K562 (cell line): ENCODE data around the gene FNDC1. TPM values are rescaled to one million over a fixed set of nuclear protein-coding genes. Genes with fewer than 3 reads are reported as not detected.
A peak's percentile ranks its signal among the peaks of the same experiment; 100 is the strongest.

Source experiments
- ATAC-seq: fragments of 200-7000 bp; cut with Tn5 transposase; 3 replicates; pipeline ENCODE4 v1.9.1; 2020; ENCODE audit warnings: moderate library complexity
- BruUV-seq: library from RNA; stranded (reverse); fragments of 400-500 nt; replicated peaks from 2 replicates; lab custom pipeline; 2021; lab: Mats Ljungman, UMichigan
- CTCF ChIA-PET: fragments of 300-600 bp; formaldehyde crosslinking; extraction: SDS; loops from one replicate; lab custom pipeline; 2021; ENCODE audit warnings: low intra/inter-chr PET ratio; lab: Yijun Ruan, JAX
- POLR2A ChIA-PET: fragments of 300-600, 350-650 bp; sonication (Branson Sonifier 250); formaldehyde crosslinking; extraction: SDS; loops from one replicate; lab custom pipeline; 2021; ENCODE audit warnings: antibody characterized with exemption, inconsistent platforms; lab: Yijun Ruan, JAX
- DNase-seq, 4 experiments: peaks; one replicate each; pipeline versions ENCODE4 v3.0.0 to v3.0.0-alpha.2; 2011 to 2018; ENCODE audit warnings: low spot score in 3 of 4, mixed read lengths in 3 of 4; ENCODE audit errors: extremely low read depth in 1 of 4
- FAIRE-seq: peaks from 2 replicates; lab custom pipeline; 2011; peaks lifted over from hg19 to GRCh38; lab: Jason Lieb, UNC
- H2AFZ ChIP-seq: 2 replicates; pipeline ENCODE4 v1.6.0; 2011; ENCODE audit warnings: low read depth, low read length, control low read depth, inconsistent platforms
- H3K27ac ChIP-seq: fragments of 200-600 bp; 3 replicates; pipeline ENCODE4 v1.8.0; 2011; ENCODE audit warnings: low read depth, mild to moderate bottlenecking, control low read depth, inconsistent platforms, low read length, moderate library complexity, mixed read lengths; ENCODE audit errors: extremely low read depth
- H3K27me3 ChIP-seq, 2 experiments: fragments of 300-600 bp in 1 of 2; 2 replicates in 1 of 2; 3 replicates in 1 of 2; pipeline versions ENCODE4 v1.6.0 to v1.8.0; 2011; ENCODE audit warnings: inconsistent platforms in 2 of 2, low read length in 2 of 2, mild to moderate bottlenecking in 1 of 2, mixed read lengths in 1 of 2, moderate library complexity in 1 of 2; ENCODE audit not compliant: control insufficient read depth in 2 of 2, insufficient read depth in 2 of 2
- H3K36me3 ChIP-seq: fragments of 300-600 bp; 3 replicates; pipeline ENCODE4 v1.8.0; 2011; ENCODE audit warnings: mild to moderate bottlenecking, low read length, inconsistent platforms; ENCODE audit not compliant: control insufficient read depth, insufficient read depth
- H3K4me1 ChIP-seq, 2 experiments: fragments of 200-600 bp in 1 of 2; replicated peaks in 1 of 2; 2 replicates in 1 of 2; 3 replicates in 1 of 2; pipeline versions ENCODE4 v1.5.1 to v1.8.0; 2011; ENCODE audit warnings: inconsistent platforms in 2 of 2, low read length in 2 of 2, mild to moderate bottlenecking in 1 of 2, mixed read lengths in 1 of 2, moderate library complexity in 1 of 2; ENCODE audit not compliant: control insufficient read depth in 2 of 2, insufficient read depth in 2 of 2
- H3K4me2 ChIP-seq: 2 replicates; pipeline ENCODE4 v1.6.1; 2011; ENCODE audit warnings: low read length, control low read depth, inconsistent platforms, mixed read lengths; ENCODE audit not compliant: insufficient read depth
- H3K4me3 ChIP-seq: fragments of 200-600 bp; sonication (generic), shearing (Covaris generic); 2 replicates; pipeline ENCODE4 v1.5.1; 2016; ENCODE audit warnings: control low read depth, inconsistent platforms
- H3K79me2 ChIP-seq: fragments of 200-600 bp; 3 replicates; pipeline ENCODE4 v1.8.0; 2011; ENCODE audit warnings: low read length, inconsistent platforms; ENCODE audit not compliant: control insufficient read depth, insufficient read depth
- H3K9ac ChIP-seq, 2 experiments: 2 replicates each; pipeline versions ENCODE4 v1.6.0 to v1.6.1; 2011; ENCODE audit warnings: low read depth in 2 of 2, low read length in 2 of 2, control low read depth in 1 of 2, inconsistent platforms in 1 of 2, mild to moderate bottlenecking in 1 of 2, mixed read lengths in 1 of 2; ENCODE audit not compliant: insufficient read depth in 1 of 2
- H3K9me1 ChIP-seq: one replicate; pipeline ENCODE4 v1.6.0; 2011; ENCODE audit warnings: inconsistent platforms, mild to moderate bottlenecking, low read length, moderate library complexity; ENCODE audit not compliant: control insufficient read depth, insufficient read depth
- H3K9me3 ChIP-seq: replicated peaks from 2 replicates; pipeline ENCODE4 v1.5.1; 2011; ENCODE audit warnings: low read depth, low read length, inconsistent platforms; ENCODE audit not compliant: control insufficient read depth, insufficient read depth
- H4K20me1 ChIP-seq: replicated peaks from 2 replicates; pipeline ENCODE4 v1.6.1; 2011; ENCODE audit warnings: low read length, inconsistent platforms, mixed read lengths; ENCODE audit not compliant: control insufficient read depth, insufficient read depth
- E2F3 ChIP-seq: fragments of 250-450 bp; sonication (Bioruptor Pico); IDR thresholded peaks from 2 replicates; pipeline ENCODE4 v1.4.0; 2020; ENCODE audit warnings: mild to moderate bottlenecking
- PHF20 ChIP-seq: fragments of 450-650 bp; IDR thresholded peaks from 2 replicates; pipeline ENCODE4 v1.6.1; 2018; ENCODE audit not compliant: partially characterized antibody
- POU5F1 ChIP-seq: fragments of 150-350 bp; IDR thresholded peaks from 2 replicates; pipeline ENCODE4 v1.6.1; 2014; ENCODE audit warnings: borderline replicate concordance, low read length, low read depth, mild to moderate bottlenecking; ENCODE audit not compliant: partially characterized antibody
- RAD21 ChIP-seq, 2 experiments: fragments of 250-450 bp in 1 of 2; fragments of 450-650 bp in 1 of 2; sonication (Bioruptor Pico) in 1 of 2; formaldehyde crosslinking in 1 of 2; IDR thresholded peaks in 1 of 2; conservative IDR thresholded peaks in 1 of 2; 2 replicates each; pipeline versions ENCODE4 v1.4.0 to v1.8.0; 2020 to 2022; ENCODE audit warnings: mild to moderate bottlenecking in 2 of 2, moderate library complexity in 1 of 2
- REST ChIP-seq, 2 experiments: fragments of 450-650 bp; formaldehyde crosslinking in 1 of 2; IDR thresholded peaks; 2 replicates each; pipeline versions ENCODE4 v1.4.0 to v1.6.1; 2014 to 2020; ENCODE audit warnings: mild to moderate bottlenecking in 2 of 2, borderline replicate concordance in 1 of 2, low read depth in 1 of 2
- RFX5 ChIP-seq: IDR thresholded peaks from 2 replicates; pipeline ENCODE4 v1.6.1; 2011; ENCODE audit warnings: low read depth, mild to moderate bottlenecking, improper control_type of control experiment, low read length
- SMC3 ChIP-seq: conservative IDR thresholded peaks from 2 replicates; pipeline ENCODE4 v1.6.1; 2011; ENCODE audit warnings: low read depth, low read length, improper control_type of control experiment; ENCODE audit not compliant: insufficient read depth
- WGBS: fragments of 100-300 bp; shearing (Covaris generic); methylation state at CpG from one replicate; pipeline ENCODE4 v1.1.6; 2016; ENCODE audit warnings: low coverage, mixed read lengths; ENCODE audit not compliant: insufficient coverage; ENCODE audit errors: missing lambda C conversion rate; 5-methylcytosine and 5-hydroxymethylcytosine counted together
- in situ Hi-C: fragments of 300-500 bp; cut with MboI; formaldehyde crosslinking; loops from 4 replicates; pipeline ENCODE4 v1.15.0; 2018; ENCODE audit warnings: inconsistent platforms, mixed read lengths
- intact Hi-C: fragments of 100-400 bp; cut with micrococcal nuclease; formaldehyde crosslinking; loops from 2 replicates; pipeline ENCODE4 v1.14.2; 2022
- polyA plus RNA-seq, 8 experiments: library from polyadenylated mRNA; depleted of rRNA in 4 of 8; stranded (reverse) in 5 of 8; unstranded in 3 of 8; fragments of >200 nt; fragmentation: Nextera tagmentation in 2 of 8; fragmentation: Illumina TruSeq in 1 of 8; extraction: Ambion mirVana in 2 of 8; extraction: Trizol in 1 of 8; gene quantifications; 2 replicates each; pipeline versions ENCODE4 v1.2.1 to v1.2.3, GENCODE V29; 2011 to 2014; ENCODE audit warnings: inconsistent platforms in 1 of 8, missing spikeins in 1 of 8
- total RNA-seq, 7 experiments: library from RNA; depleted of rRNA in 6 of 7; stranded (reverse); fragments of >200 nt in 6 of 7; fragmentation: Illumina TruSeq in 2 of 7; extraction: Trizol in 2 of 7; gene quantifications; 2 replicates each; pipeline versions ENCODE4 v1.2.1 to v1.2.3, GENCODE V29; 2011 to 2021; ENCODE audit warnings: low replicate concordance in 1 of 7
- TF ChIP-seq, protein P1 (sequence below): IDR thresholded peaks from 2 replicates; pipeline ENCODE4 v1.6.1; 2011; ENCODE audit warnings: borderline replicate concordance, low read depth, mild to moderate bottlenecking, moderate library complexity, low read length; ENCODE audit not compliant: insufficient read depth, poor library complexity, severe bottlenecking

Gene FNDC1
- total and polyA plus RNA-seq, 9 of the 15 experiments (the other 6 are each of a cell fraction or from before 2014, with no cell fraction given), result not detected

DNA sequence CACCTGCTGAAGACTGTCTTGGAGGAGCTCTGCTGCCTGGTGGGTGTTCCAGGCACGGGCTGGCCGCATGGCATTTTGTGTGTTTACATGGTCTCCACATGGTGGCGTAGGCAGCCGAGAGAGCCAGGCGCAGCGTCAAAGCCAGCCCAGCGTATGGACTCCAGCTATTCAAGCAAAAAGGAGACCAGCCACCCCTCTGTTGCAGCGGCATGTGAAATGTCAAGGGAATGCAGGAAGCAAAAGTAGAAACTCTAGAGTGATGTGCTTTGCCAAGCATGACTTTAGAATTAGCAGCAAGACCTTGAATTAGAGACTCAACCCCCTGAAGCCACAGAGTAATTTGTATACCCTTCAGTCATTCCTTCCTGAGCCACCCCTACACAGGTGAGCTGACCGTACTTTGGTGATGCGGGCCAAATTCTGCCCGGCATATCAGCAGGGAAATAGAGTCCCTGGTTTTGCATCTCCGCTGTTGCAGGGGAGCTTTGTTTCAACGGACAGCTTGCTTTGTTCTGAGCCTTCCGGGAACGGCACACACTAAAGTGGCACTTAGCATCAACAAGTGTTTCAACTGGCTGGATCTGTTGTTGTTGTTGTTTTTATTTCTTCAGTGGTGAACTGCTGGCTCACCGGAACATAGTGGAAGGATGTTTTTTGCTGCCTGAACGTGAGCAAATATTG lies 48.5 kb downstream of the FNDC1 start:
- Histone ChIP-seq H3K4me3 (no peak overlapping the region), H3K36me3 (no peaks in the 10 kb centered on the region), H4K20me1 (no peaks in the 10 kb centered on the region), H3K9me1 (no peaks in the 10 kb centered on the region), H3K79me2 (no peaks in the 10 kb centered on the region), H3K4me2 (no peak overlapping the region), H3K9ac (no peak overlapping the region), H3K4me1 (no peaks in the 10 kb centered on the region), H3K27me3 (peaks cover 27 to 62% of the 10 kb centered on the region in 2 experiments), H3K9me3 (no peaks in the 10 kb centered on the region), H2AFZ (peak overlapping the region; percentile 3; the same call in 1 of the 2 replicates), H3K27ac (no peak overlapping the region)
- POLR2A ChIA-PET, result interaction anchor here (0.7 to 1.0 kb wide), 4 partner anchors 13 to 283 kb away, joined by 3 to 4 read pairs (median 3); no protein-coding TSS in a partner anchor
- in situ Hi-C loops, result no loop called here
- no TSS peak for BruUV-seq
- WGBS, result 3% methylated on average over 17 of the region's 17 CpGs
- peak; percentile 69 for FAIRE-seq
- peak; percentile 47 to 56 (median 52) for DNase-seq
- CTCF ChIA-PET, result interaction anchor here (1.2 kb wide), 1 partner anchor 391 kb away, joined by 3 read pairs; no protein-coding TSS in a partner anchor
- ATAC-seq, result peak; percentile 96
- intact Hi-C loops, result no loop called here
- TF ChIP-seq RAD21 (CRISPR knock-in tag; conservative IDR thresholded peaks at IDR 0.05 in 1 of 2, IDR thresholded peaks at IDR 0.05 in 1 of 2) (peak in 1 of 2 experiments; percentile 52; a peak in 2 of 4 replicates), RFX5 (no peak), E2F3 (no peak), REST (IDR thresholded peaks at IDR 0.05; ENCODE audit: borderline replicate concordance) (0 out of 2 replicates have a peak, but pooled peaks have one; percentile 23), REST (CRISPR knock-in tag; IDR thresholded peaks at IDR 0.05; ENCODE audit: low read depth) (no peak), PHF20 (no peak), SMC3 (peak; percentile 35; the same call in 1 of the 2 replicates), POU5F1 (no peak)
- TF ChIP-seq, protein P1, sequence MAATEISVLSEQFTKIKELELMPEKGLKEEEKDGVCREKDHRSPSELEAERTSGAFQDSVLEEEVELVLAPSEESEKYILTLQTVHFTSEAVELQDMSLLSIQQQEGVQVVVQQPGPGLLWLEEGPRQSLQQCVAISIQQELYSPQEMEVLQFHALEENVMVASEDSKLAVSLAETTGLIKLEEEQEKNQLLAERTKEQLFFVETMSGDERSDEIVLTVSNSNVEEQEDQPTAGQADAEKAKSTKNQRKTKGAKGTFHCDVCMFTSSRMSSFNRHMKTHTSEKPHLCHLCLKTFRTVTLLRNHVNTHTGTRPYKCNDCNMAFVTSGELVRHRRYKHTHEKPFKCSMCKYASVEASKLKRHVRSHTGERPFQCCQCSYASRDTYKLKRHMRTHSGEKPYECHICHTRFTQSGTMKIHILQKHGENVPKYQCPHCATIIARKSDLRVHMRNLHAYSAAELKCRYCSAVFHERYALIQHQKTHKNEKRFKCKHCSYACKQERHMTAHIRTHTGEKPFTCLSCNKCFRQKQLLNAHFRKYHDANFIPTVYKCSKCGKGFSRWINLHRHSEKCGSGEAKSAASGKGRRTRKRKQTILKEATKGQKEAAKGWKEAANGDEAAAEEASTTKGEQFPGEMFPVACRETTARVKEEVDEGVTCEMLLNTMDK, result peak; percentile 69
